HepG2 (cell line): Measurements from ENCODE around the gene JAGN1. TPM values are rescaled to one million over a fixed set of nuclear protein-coding genes. Genes with fewer than 3 reads are reported as not detected.

ENCODE experiments used
- ATF7-NPFF ChIP-seq: sonication (generic); formaldehyde crosslinking; IDR thresholded peaks from 2 replicates; pipeline ENCODE4 v1.8.1; 2023; ENCODE audit warnings: mild to moderate bottlenecking, low read depth, missing genetic modification reagents, moderate library complexity
- BRF2 ChIP-seq: sonication (generic); formaldehyde crosslinking; IDR thresholded peaks from 2 replicates; pipeline ENCODE4 v1.8.1; 2022; ENCODE audit warnings: mild to moderate bottlenecking, missing genetic modification reagents
- DBP ChIP-seq: sonication (generic); formaldehyde crosslinking; IDR thresholded peaks from 2 replicates; pipeline ENCODE4 v1.4.0; 2020; ENCODE audit warnings: missing genetic modification reagents; ENCODE audit errors: not compliant biosample characterization
- FOXO1 ChIP-seq: sonication (generic); formaldehyde crosslinking; IDR thresholded peaks from 2 replicates; pipeline ENCODE4 v1.4.0; 2020; ENCODE audit warnings: missing genetic modification reagents
- NR3C1 ChIP-seq: sonication (generic); formaldehyde crosslinking; IDR thresholded peaks from 2 replicates; pipeline ENCODE4 v1.4.0; 2020; ENCODE audit warnings: missing genetic modification reagents
- RNF219 ChIP-seq: sonication (generic); formaldehyde crosslinking; IDR thresholded peaks from 2 replicates; pipeline ENCODE4 v1.5.0; 2020; ENCODE audit warnings: mild to moderate bottlenecking, missing genetic modification reagents
- SP4 ChIP-seq: sonication (generic); formaldehyde crosslinking; IDR thresholded peaks from 2 replicates; pipeline ENCODE4 v1.8.1; 2023; ENCODE audit warnings: mild to moderate bottlenecking, missing genetic modification reagents
- TBL1XR1 ChIP-seq: fragments of 150-350 bp; IDR thresholded peaks from 2 replicates; pipeline ENCODE4 v1.6.1; 2014; ENCODE audit warnings: borderline replicate concordance, low read length; ENCODE audit not compliant: partially characterized antibody
- ZNF235 ChIP-seq: sonication (generic); formaldehyde crosslinking; IDR thresholded peaks from 2 replicates; pipeline ENCODE4 v1.8.1; 2023; ENCODE audit warnings: mild to moderate bottlenecking, missing genetic modification reagents, borderline replicate concordance
- ZNF605 ChIP-seq: sonication (generic); formaldehyde crosslinking; IDR thresholded peaks from 2 replicates; pipeline ENCODE4 v1.8.0; 2022; ENCODE audit warnings: mild to moderate bottlenecking, missing genetic modification reagents
- polyA plus RNA-seq, 8 experiments: library from polyadenylated mRNA; depleted of rRNA in 3 of 8; stranded (reverse) in 7 of 8; unstranded in 1 of 8; fragments of >200 nt; fragmentation: Illumina TruSeq in 4 of 8; extraction: Trizol in 4 of 8; gene quantifications; 2 replicates each; pipeline versions ENCODE4 v1.2.1 to v1.2.3, GENCODE V29; 2011 to 2016; ENCODE audit warnings: low read depth in 4 of 8, missing spikeins in 1 of 8, mixed read lengths in 1 of 8; ENCODE audit not compliant: insufficient read depth in 1 of 8
- total RNA-seq, 5 experiments: library from RNA; depleted of rRNA; stranded (reverse); fragments of >200 nt; fragmentation: Illumina TruSeq; extraction: Trizol; gene quantifications; 2 replicates each; pipeline ENCODE4 v1.2.3, GENCODE V29; 2016; ENCODE audit warnings: low read depth in 1 of 5
- TF ChIP-seq, protein P1 (sequence below): sonication (generic); formaldehyde crosslinking; IDR thresholded peaks from 2 replicates; pipeline ENCODE4 v1.5.0; 2020; ENCODE audit warnings: missing genetic modification reagents, mild to moderate bottlenecking, borderline replicate concordance
- TF ChIP-seq, protein P2 (sequence below): IDR thresholded peaks from 2 replicates; pipeline ENCODE4 v1.6.1; 2016; ENCODE audit warnings: missing compliant biosample characterization, missing genetic modification reagents, borderline replicate concordance
- TF ChIP-seq, protein P3 (sequence below), 2 experiments: sonication (generic) in 1 of 2; formaldehyde crosslinking in 1 of 2; IDR thresholded peaks; 2 replicates each; pipeline versions ENCODE4 v1.5.1 to v1.6.1; 2011 to 2020; ENCODE audit warnings: borderline replicate concordance in 1 of 2, low read depth in 1 of 2, low read length in 1 of 2, mild to moderate bottlenecking in 1 of 2, missing genetic modification reagents in 1 of 2, moderate library complexity in 1 of 2
- TF ChIP-seq, protein P4 (sequence below): sonication (generic); formaldehyde crosslinking; IDR thresholded peaks from 2 replicates; pipeline ENCODE4 v1.5.0; 2020; ENCODE audit warnings: mild to moderate bottlenecking, missing genetic modification reagents
- TF ChIP-seq, protein P5 (sequence below): sonication (generic); formaldehyde crosslinking; IDR thresholded peaks from 2 replicates; pipeline ENCODE4 v1.5.0; 2020; ENCODE audit warnings: missing genetic modification reagents, mild to moderate bottlenecking, borderline replicate concordance

The JAGN1 gene
- total and polyA plus RNA-seq, 2 of the 13 experiments (the other 11 are each of a cell fraction or from before 2014, with no cell fraction given): 49.9 to 50.9 TPM

GRCh38 chr3:9933561-9934234 lies 43.3 kb downstream of the JAGN1 start, which contains the start of gene CRELD1 (continued):
- TF ChIP-seq NR3C1 (CRISPR knock-in tag) (no peak), FOXO1 (no peak; the same call in 1 of the 2 replicates), TBL1XR1 (peak; percentile 22), RNF219 (CRISPR knock-in tag) (no peak), ZNF605 (peak; percentile 82), BRF2 (CRISPR knock-in tag) (0 out of 2 replicates have a peak, but pooled peaks have one; percentile 44), ZNF235 (no peak), SP4 (CRISPR knock-in tag) (peak; percentile 70), DBP (peak; percentile 52), ATF7-NPFF (CRISPR knock-in tag) (0 out of 2 replicates have a peak, but pooled peaks have one; percentile 18)
- TF ChIP-seq, protein P1, sequence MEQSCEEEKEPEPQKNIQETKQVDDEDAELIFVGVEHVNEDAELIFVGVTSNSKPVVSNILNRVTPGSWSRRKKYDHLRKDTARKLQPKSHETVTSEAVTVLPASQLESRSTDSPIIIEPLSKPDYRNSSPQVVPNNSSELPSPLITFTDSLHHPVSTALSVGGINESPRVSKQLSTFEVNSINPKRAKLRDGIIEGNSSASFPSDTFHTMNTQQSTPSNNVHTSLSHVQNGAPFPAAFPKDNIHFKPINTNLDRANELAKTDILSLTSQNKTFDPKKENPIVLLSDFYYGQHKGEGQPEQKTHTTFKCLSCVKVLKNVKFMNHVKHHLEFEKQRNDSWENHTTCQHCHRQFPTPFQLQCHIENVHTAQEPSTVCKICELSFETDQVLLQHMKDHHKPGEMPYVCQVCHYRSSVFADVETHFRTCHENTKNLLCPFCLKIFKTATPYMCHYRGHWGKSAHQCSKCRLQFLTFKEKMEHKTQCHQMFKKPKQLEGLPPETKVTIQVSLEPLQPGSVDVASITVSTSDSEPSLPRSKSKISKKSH (CRISPR knock-in tag): peak; percentile 19; the same call in 1 of the 2 replicates
- TF ChIP-seq, protein P2, sequence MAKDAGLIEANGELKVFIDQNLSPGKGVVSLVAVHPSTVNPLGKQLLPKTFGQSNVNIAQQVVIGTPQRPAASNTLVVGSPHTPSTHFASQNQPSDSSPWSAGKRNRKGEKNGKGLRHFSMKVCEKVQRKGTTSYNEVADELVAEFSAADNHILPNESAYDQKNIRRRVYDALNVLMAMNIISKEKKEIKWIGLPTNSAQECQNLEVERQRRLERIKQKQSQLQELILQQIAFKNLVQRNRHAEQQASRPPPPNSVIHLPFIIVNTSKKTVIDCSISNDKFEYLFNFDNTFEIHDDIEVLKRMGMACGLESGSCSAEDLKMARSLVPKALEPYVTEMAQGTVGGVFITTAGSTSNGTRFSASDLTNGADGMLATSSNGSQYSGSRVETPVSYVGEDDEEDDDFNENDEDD: peak; percentile 84
- TF ChIP-seq, protein P3, sequence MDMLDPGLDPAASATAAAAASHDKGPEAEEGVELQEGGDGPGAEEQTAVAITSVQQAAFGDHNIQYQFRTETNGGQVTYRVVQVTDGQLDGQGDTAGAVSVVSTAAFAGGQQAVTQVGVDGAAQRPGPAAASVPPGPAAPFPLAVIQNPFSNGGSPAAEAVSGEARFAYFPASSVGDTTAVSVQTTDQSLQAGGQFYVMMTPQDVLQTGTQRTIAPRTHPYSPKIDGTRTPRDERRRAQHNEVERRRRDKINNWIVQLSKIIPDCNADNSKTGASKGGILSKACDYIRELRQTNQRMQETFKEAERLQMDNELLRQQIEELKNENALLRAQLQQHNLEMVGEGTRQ (IDR thresholded peaks at IDR 0.05; ENCODE audit: low read depth, low read length): no peak
- TF ChIP-seq, protein P3 (CRISPR knock-in tag; IDR thresholded peaks at IDR 0.05; ENCODE audit: borderline replicate concordance): 0 out of 2 replicates have a peak, but pooled peaks have one; percentile 5
- TF ChIP-seq, protein P4, sequence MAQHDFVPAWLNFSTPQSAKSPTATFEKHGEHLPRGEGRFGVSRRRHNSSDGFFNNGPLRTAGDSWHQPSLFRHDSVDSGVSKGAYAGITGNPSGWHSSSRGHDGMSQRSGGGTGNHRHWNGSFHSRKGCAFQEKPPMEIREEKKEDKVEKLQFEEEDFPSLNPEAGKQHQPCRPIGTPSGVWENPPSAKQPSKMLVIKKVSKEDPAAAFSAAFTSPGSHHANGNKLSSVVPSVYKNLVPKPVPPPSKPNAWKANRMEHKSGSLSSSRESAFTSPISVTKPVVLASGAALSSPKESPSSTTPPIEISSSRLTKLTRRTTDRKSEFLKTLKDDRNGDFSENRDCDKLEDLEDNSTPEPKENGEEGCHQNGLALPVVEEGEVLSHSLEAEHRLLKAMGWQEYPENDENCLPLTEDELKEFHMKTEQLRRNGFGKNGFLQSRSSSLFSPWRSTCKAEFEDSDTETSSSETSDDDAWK (CRISPR knock-in tag): no peak
- TF ChIP-seq, protein P5, sequence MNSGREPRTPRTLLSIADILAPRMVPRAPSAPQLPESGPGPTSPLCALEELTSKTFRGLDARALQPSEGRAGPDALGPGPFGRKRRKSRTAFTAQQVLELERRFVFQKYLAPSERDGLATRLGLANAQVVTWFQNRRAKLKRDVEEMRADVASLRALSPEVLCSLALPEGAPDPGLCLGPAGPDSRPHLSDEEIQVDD (CRISPR knock-in tag): peak; percentile 49; the same call in 1 of the 2 replicates
